ENCODE measurements around the gene RCBTB1.
"Not testable (repeated sequence)": the region's sequence is repeated elsewhere in the genome, so short reads cannot be mapped to it uniquely, and the experiment has no call there.

Gene RCBTB1

DNA sequence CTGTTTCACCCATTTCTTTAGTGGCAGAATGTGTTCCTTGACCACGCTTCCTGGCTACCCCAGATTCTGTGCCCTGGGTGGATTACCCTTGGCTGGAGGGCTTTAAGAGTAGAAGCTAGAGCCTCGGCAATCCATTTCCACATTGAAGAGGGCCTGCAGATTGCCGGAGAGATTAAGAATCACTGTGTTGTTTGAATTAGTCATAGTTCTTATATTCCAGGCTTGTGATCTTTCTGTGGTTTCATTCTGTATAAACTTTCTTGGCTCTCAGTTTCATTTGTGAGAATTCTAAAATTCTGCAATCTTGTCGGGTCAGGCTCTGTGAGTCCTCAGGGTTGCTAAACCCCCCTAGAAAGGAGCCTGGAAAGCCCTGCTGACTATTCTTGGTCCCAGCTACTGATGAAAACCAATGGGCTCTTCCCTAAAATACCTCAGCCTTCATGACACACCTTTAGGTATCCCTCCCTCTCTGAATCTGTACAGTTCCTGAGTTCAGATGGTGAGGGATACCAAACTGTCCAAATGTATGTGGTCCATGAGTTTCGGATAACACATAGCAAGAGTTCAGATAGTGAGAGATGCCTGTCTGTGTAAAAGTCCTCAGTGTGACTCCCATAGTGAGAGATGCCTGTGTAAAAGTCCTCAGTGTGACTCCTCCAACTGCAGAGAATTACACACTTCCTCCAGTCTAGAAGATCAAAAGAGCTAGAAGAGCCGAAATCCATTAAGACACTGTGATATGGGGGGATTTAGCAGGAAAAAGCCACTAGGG is 85.3 kb downstream of the RCBTB1 start:
- TF ChIP-seq, protein P1, sequence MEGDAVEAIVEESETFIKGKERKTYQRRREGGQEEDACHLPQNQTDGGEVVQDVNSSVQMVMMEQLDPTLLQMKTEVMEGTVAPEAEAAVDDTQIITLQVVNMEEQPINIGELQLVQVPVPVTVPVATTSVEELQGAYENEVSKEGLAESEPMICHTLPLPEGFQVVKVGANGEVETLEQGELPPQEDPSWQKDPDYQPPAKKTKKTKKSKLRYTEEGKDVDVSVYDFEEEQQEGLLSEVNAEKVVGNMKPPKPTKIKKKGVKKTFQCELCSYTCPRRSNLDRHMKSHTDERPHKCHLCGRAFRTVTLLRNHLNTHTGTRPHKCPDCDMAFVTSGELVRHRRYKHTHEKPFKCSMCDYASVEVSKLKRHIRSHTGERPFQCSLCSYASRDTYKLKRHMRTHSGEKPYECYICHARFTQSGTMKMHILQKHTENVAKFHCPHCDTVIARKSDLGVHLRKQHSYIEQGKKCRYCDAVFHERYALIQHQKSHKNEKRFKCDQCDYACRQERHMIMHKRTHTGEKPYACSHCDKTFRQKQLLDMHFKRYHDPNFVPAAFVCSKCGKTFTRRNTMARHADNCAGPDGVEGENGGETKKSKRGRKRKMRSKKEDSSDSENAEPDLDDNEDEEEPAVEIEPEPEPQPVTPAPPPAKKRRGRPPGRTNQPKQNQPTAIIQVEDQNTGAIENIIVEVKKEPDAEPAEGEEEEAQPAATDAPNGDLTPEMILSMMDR (conservative IDR thresholded peaks at IDR 0.05), result no peak
- no peak overlapping the region for H3K27ac ChIP-seq

DNA sequence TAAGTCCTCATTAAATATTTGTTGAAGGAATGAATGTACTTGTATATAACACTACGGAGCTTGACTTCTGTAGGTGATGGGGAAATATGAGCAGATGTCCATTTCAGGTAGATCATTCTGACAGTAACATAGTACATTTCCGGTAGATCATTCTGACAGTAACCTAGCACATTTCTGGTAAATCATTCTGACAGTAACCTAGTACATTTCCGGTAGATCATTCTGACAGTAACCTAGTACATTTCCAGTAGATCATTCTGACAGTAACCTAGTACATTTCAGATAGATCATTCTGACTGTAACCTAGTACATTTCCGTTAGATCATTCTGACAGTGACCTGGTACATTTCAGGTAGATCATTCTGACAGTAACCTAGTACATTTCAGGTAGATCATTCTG is 87.2 kb downstream of the RCBTB1 start:
- no peak overlapping the region for H3K27ac ChIP-seq
- TF ChIP-seq, protein P1 (conservative IDR thresholded peaks at IDR 0.05), result no peak

DNA sequence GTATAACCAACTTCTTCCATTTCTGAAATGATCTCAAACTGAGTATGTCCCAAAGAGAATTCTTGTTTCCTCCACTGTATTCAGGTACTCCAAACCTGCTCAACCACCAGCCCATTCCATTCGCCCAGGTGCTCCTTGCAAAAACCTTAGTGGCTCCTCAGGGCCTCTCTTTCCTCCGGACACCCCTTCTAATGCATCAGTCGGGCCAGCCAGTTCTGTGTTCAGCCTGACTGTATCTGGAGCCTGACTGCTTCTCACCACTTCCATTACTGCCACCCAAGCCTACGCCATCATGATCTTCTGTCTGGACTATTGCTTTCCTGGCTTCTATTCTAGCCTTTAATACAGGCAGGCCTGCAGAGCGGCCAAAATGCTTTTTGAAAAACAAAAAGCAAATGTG is 88.1 kb downstream of the RCBTB1 start:
- TF ChIP-seq, protein P1 (conservative IDR thresholded peaks at IDR 0.05), result no peak
- no peak overlapping the region for H3K27ac ChIP-seq

DNA sequence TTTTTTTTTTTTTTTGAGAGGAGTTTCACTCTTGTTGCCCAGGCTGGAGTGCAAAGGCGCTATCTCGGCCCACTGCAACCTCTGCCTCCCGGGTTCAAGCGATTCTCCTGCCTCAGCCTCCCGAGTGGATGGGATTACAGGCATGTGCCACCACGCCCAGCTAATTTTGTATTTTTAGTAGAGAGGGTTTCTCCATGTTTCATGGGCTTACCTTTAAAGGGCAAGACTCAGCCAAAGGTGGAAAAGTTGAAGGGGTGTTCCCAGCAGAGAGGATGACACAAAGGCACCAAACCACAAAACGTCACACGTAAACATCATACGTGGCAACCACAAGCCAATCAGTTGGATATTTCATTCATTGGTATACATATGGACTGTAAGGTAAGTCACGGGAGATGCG is 88.5 kb downstream of the RCBTB1 start:
- not testable (repeated sequence) for H3K27ac ChIP-seq

DNA sequence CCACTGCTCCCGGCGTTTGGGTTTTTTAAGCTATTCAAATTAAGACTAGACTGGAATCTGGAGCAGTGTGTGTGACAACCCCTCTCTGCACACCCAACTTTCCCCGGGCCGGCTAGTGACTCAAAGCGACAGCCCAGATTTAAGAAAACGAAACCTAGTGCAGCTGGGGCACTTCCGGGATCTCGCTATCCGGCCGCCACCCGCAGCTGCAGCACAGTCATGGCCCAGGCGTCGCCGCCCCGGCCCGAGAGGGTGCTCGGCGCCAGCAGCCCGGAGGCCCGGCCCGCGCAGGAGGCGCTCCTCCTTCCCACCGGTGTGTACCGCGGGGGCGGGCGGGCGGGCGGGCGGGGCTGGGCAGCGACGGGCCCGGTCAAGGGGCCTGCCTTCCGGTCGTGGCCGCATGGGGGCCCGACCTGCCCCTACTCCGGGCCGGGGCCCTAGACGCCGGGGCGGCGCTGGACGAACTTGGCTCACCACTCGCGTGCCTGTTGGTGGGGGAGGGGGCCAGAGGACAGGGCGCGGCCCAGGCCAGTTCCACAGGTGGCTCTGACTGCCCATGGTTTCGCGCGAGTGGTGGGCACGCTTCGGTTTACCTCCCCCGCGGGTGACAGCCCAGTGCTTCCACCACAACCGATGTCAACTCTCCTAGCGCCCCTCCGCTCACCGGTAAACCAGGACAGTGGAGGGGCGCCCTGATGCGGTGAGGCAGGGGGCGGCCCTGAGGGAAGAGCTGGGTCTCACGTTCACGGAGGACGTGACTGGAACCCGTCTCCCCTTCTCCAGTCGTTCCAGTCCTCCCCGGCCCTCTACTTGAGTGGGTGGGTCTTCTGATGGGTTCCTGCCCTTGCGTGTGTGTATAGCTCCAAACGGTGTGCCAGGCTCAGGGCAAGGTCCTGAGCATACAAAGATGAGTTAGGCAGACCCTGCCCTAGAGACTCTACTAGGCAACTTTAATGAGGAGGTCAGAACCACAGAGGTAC is 89.3 kb downstream of the RCBTB1 start, which contains the start of gene PHF11:
Gene PHF11 (plus strand): TSS at position 171 of the 980 bp plus-strand sequence. CDS start 49 bp downstream, at position 220.
- TF ChIP-seq, protein P1 (conservative IDR thresholded peaks at IDR 0.05), result no peak
- H3K27ac ChIP-seq, result no peak within 1 kb of the TSS

DNA sequence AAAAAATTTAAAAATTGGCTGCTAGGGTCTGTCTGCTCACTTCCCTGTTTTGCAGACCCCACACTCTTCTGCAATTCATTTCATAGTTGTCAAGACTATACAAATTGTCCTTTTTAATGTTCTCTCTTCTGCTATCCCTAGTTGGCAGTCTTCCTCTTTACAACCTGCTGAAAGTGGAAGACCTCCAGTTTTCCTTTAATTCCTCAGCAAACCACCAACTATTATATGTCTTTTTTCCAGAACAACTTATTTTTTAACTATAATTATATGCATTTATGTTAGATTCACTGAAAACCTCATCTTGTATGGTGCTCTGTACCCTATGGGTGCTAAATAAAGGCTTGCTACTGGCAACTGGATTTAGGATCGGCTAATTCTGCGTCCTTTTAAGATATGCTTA is 90.7 kb downstream of the RCBTB1 start:
- TF ChIP-seq, protein P1 (conservative IDR thresholded peaks at IDR 0.05), result no peak
- no peak overlapping the region for H3K27ac ChIP-seq

DNA sequence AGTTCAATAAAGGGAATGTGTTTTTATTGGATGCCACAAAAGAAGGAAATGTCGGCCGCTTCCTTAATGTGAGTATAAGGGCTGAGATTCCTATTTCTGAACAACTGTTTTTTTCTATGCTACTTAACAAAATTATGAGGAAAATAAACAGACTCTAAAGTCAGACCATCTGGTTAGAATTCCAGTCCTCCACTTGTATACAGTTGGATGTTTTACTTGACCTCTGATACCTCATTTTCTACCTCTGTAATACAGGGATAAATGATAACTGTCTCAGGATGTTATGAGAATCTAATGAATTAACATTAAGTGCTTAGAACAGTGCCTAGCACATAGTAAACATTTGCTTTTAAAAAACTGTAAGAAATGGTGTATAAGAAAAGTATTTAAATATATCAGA is 96.8 kb downstream of the RCBTB1 start:
- TF ChIP-seq, protein P1 (conservative IDR thresholded peaks at IDR 0.05), result no peak
- no peak overlapping the region for H3K27ac ChIP-seq
